Stimulated activated CD8-positive, alpha-beta memory T cell treated with anti-CD3 and anti-CD28 coated beads, Interleukin-12 subunit alpha, Interleukin-12 subunit beta, amount 100 ng/mL, for 24 hours (primary cell): ENCODE measurements around the gene CAMKK2.
A peak's percentile ranks its signal among the peaks of the same experiment; 100 is the strongest.
"Not testable (repeated sequence)": the region's sequence is repeated elsewhere in the genome, so short reads cannot be mapped to it uniquely, and the experiment has no call there.

Experiments
- DNase-seq: peaks from one replicate; pipeline ENCODE4 v3.0.0-alpha.2; 2020; ENCODE audit errors: extremely low read depth

The CAMKK2 gene

DNA sequence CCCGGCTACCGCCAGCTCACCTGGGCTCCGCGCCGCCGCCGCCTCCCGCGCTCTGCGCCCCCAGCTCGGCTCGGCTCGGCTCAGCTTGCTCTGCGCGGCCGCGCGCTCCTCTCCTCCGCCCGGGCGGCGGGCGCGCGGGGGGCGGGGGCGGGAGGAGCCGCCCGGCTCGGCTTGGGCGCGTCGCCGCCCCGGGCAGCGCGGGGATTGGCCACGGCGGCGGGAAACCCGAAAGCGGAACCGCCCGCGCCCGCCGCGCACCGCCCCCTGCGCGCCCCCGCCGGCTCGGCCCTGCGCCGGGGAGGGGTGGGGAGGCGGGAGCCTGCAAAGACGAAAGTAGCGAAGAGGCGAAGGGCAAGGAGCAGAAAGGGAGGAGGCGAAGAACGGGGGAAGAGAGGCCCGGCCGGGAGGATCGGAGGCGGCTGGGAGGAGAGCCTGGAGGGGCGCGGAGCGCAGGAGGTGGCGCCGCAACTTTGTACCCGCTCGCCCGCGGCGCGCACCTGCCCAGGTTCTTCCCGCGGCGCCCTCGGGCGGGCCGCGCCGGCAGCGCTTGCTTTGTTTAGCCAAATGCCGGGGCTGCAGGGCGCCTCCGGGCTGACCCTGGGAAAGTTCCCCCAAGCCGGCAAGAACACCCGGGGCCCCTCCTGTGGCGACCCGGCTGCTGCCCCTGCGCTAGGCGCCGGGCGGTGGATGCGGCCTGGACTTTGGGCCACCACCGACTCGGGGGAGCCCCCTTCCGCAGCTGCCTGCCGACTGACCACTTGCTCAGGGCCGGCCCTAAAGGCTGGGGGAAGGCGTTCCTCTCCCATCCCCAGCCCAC, at the start of gene CAMKK2:
CAMKK2 (minus strand) TSS at position 92 of the 817 bp plus-strand sequence. CDS start 22,183 bp downstream, outside the sequence.
- DNase-seq: peak; percentile 64

DNA sequence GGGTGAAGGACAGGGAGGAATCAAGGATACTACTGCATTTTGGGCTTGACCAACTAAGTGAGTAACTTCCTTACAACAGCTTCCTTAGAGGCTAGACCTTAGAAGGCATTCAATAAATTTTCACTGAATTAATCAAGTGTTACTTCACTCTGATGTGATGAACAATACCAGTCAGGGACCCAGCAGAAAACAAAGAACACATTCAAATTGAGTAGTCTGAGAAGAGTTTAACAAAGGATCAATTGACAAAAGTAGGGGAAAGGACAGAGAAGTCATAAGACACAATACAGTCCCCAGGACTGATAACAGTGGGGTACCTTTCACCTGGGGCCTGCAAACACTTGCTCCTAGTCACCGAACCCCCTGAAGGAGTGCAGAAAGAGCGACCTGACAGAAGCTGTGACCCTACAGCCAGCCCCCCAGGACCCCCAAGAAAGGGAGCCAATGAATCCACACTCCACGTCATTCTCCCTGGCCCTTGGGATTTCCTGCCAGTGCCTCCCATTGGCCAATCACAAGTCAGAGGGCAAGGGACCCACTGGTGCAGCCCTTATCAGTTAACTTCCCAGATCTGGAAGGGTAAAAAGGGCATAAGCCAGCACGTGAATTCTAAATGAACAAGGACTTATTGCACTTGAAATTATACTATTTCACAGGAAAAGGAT, 48.8 kb upstream of the CAMKK2 start:
- DNase-seq: no peak

- no peak for DNase-seq
Observed at GRCh38 chr12:121344506-121344905, 48.0 kb upstream of the CAMKK2 start.

- no peak for DNase-seq
Observed at GRCh38 chr12:121337416-121337815, 40.9 kb upstream of the CAMKK2 start.

GRCh38 chr12:121334513-121335343, 38.2 kb upstream of the CAMKK2 start:
- no peak for DNase-seq

DNA sequence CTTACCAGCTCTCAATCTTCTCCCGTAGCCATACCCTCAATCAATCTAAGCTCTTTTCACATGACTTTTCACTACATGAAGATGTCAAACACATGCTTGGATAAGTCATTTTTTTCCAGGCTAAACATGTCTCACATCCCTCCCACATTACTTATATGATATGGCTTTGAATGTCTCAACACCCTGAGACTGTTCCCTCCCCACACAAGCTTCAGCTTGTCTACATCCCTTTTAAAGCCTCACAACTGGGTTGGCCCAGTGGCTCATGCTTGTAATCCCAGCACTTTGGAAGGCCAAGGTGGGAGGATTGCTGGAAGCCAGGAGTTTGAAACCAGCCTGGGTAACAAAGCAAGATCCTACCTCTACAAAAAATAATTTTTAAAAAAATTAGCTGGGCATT, 37.2 kb upstream of the CAMKK2 start:
- no peak for DNase-seq

- no peak for DNase-seq
Observed at GRCh38 chr12:121331248-121331647, 34.7 kb upstream of the CAMKK2 start.

DNA sequence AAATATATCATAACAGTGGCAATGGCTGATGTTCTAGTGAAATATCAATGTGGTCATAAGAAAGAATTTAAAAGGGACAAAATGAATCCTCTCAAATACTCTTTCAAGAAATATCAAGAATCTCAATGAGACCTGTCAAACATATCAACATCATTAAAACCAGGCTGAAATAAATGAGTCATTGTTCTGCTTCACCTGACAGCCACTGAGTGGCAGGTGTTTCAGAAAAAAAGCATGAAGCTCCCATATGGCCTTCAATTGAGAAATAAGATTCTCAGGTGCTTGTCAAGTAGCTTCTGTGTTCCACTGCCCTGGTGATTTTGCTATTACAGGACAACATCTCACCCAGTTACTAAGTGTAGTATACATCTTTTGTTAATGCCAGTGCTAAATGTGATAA, 34.2 kb upstream of the CAMKK2 start:
- no peak for DNase-seq

DNA sequence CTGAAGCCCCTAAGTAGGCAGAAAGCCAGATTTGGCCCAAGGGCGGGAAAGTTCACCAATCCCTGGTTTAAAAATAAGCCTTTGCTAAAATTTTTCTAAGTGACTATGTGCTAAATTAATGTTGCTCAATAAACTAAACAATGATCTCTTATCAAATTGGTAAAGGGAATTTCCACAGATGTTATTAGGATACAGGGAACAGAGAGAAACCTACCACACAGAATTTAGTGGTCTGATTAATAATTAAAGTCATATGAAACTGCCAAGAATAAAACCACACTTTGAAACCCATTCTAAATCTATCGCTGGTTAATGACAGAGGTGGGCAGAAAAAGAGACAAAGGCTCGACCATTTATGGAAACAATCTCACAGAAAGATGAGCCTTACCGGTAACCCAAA, 33.7 kb upstream of the CAMKK2 start:
- DNase-seq: no peak

- DNase-seq: no peak
Observed at GRCh38 chr12:121328620-121329019, 32.1 kb upstream of the CAMKK2 start.

GRCh38 chr12:121326996-121327674, 30.6 kb upstream of the CAMKK2 start:
- DNase-seq: no peak

DNA sequence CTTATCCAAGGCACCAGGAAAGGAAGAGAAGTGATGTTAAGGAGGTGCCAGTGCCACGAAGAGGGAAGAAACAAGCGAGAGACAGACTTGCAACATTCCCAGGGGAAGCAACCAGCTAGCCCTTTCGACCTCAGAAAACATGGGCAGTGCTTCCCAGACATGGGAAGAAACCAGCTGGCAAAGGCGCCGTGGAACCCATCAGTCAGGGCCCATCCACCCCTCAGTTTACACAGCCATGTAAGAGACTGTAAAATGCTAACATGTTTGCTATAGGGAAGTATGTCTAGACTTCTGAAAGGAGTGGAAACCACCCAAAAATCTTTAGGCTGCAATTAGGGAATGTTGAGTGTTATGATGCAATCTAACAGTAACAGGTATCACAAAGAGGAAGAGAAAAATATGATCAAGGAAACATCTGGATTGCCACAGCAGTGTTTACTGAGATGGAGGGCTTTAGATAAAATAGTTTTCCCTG, 29.4 kb upstream of the CAMKK2 start:
- no peak for DNase-seq

- DNase-seq: no peak
Observed at GRCh38 chr12:121323908-121324307, 27.4 kb upstream of the CAMKK2 start.

- no peak for DNase-seq
Observed at GRCh38 chr12:121318121-121318520, 21.6 kb upstream of the CAMKK2 start.

DNA sequence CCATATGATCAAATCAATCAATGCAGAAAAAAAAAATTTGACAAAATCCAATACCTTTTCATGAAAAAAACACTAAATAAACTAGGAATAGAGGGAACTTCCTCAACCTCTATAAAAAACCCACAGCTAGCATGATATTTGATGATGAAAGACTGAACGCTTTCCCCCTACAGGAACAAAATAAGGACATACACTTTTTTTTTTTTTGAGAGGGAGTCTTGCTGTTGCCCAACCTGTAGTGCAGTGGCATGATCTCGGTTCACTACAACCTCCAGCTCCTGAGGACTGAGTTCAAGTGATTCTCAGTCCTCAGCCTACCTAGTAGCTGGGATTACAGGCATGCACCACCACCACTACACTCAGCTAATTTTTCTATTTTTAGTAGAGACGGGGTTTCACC, 17.9 kb upstream of the CAMKK2 start:
- no peak for DNase-seq

DNA sequence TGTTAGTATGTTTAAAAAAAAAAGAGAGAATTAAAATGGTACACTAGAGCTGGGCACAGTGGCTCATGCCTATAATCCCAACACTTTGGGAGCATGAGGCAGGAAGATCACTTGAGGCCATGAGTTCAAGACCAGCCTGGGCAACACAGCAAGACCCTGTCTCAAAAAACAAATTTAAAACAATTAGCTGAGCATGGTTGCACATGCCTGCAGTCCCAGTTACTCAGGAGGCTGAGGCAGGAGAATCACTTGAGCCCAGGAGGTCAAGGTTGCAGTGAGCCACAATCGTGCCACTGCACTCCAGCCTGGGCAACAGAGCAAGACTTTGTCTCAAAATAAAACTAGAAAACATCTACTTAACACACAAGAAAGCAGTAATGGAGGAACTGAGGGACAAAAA, 13.7 kb upstream of the CAMKK2 start:
- DNase-seq: not testable (repeated sequence)

GRCh38 chr12:121307397-121307796, 10.9 kb upstream of the CAMKK2 start:
- DNase-seq: not testable (repeated sequence)

GRCh38 chr12:121304306-121304705, 7.8 kb upstream of the CAMKK2 start:
- DNase-seq: no peak

- no peak for DNase-seq
Observed at GRCh38 chr12:121301876-121302275, 5.4 kb upstream of the CAMKK2 start.

- DNase-seq: no peak
Observed at GRCh38 chr12:121300083-121300819, 3.7 kb upstream of the CAMKK2 start.

- DNase-seq: no peak
Observed at GRCh38 chr12:121299662-121300061, 3.2 kb upstream of the CAMKK2 start.
